K562 (cell line): ENCODE results near the gene ATIC. TPM values are rescaled to one million over a fixed set of nuclear protein-coding genes. Genes with fewer than 3 reads are reported as not detected.

Source experiments
- ATAC-seq: fragments of 200-7000 bp; cut with Tn5 transposase; 3 replicates; pipeline ENCODE4 v1.9.1; 2020; ENCODE audit warnings: moderate library complexity
- BruUV-seq: library from RNA; stranded (reverse); fragments of 400-500 nt; replicated peaks from 2 replicates; lab custom pipeline; 2021; lab: Mats Ljungman, UMichigan
- CTCF ChIA-PET: fragments of 300-600 bp; formaldehyde crosslinking; extraction: SDS; loops from one replicate; lab custom pipeline; 2021; ENCODE audit warnings: low intra/inter-chr PET ratio; lab: Yijun Ruan, JAX
- POLR2A ChIA-PET: fragments of 300-600, 350-650 bp; sonication (Branson Sonifier 250); formaldehyde crosslinking; extraction: SDS; loops from one replicate; lab custom pipeline; 2021; ENCODE audit warnings: antibody characterized with exemption, inconsistent platforms; lab: Yijun Ruan, JAX
- DNase-seq, 4 experiments: peaks; one replicate each; pipeline versions ENCODE4 v3.0.0 to v3.0.0-alpha.2; 2011 to 2018; ENCODE audit warnings: low spot score in 3 of 4, mixed read lengths in 3 of 4; ENCODE audit errors: extremely low read depth in 1 of 4
- FAIRE-seq: peaks from 2 replicates; lab custom pipeline; 2011; peaks lifted over from hg19 to GRCh38; lab: Jason Lieb, UNC
- H2AFZ ChIP-seq: 2 replicates; pipeline ENCODE4 v1.6.0; 2011; ENCODE audit warnings: low read depth, low read length, control low read depth, inconsistent platforms
- H3K27ac ChIP-seq: fragments of 200-600 bp; 3 replicates; pipeline ENCODE4 v1.8.0; 2011; ENCODE audit warnings: low read depth, mild to moderate bottlenecking, control low read depth, inconsistent platforms, low read length, moderate library complexity, mixed read lengths; ENCODE audit errors: extremely low read depth
- H3K27me3 ChIP-seq, 2 experiments: fragments of 300-600 bp in 1 of 2; 2 replicates in 1 of 2; 3 replicates in 1 of 2; pipeline versions ENCODE4 v1.6.0 to v1.8.0; 2011; ENCODE audit warnings: inconsistent platforms in 2 of 2, low read length in 2 of 2, mild to moderate bottlenecking in 1 of 2, mixed read lengths in 1 of 2, moderate library complexity in 1 of 2; ENCODE audit not compliant: control insufficient read depth in 2 of 2, insufficient read depth in 2 of 2
- H3K36me3 ChIP-seq: fragments of 300-600 bp; 3 replicates; pipeline ENCODE4 v1.8.0; 2011; ENCODE audit warnings: mild to moderate bottlenecking, low read length, inconsistent platforms; ENCODE audit not compliant: control insufficient read depth, insufficient read depth
- H3K4me1 ChIP-seq, 2 experiments: fragments of 200-600 bp in 1 of 2; replicated peaks in 1 of 2; 2 replicates in 1 of 2; 3 replicates in 1 of 2; pipeline versions ENCODE4 v1.5.1 to v1.8.0; 2011; ENCODE audit warnings: inconsistent platforms in 2 of 2, low read length in 2 of 2, mild to moderate bottlenecking in 1 of 2, mixed read lengths in 1 of 2, moderate library complexity in 1 of 2; ENCODE audit not compliant: control insufficient read depth in 2 of 2, insufficient read depth in 2 of 2
- H3K4me2 ChIP-seq: 2 replicates; pipeline ENCODE4 v1.6.1; 2011; ENCODE audit warnings: low read length, control low read depth, inconsistent platforms, mixed read lengths; ENCODE audit not compliant: insufficient read depth
- H3K4me3 ChIP-seq: fragments of 200-600 bp; sonication (generic), shearing (Covaris generic); 2 replicates; pipeline ENCODE4 v1.5.1; 2016; ENCODE audit warnings: control low read depth, inconsistent platforms
- H3K79me2 ChIP-seq: fragments of 200-600 bp; 3 replicates; pipeline ENCODE4 v1.8.0; 2011; ENCODE audit warnings: low read length, inconsistent platforms; ENCODE audit not compliant: control insufficient read depth, insufficient read depth
- H3K9ac ChIP-seq, 2 experiments: 2 replicates each; pipeline versions ENCODE4 v1.6.0 to v1.6.1; 2011; ENCODE audit warnings: low read depth in 2 of 2, low read length in 2 of 2, control low read depth in 1 of 2, inconsistent platforms in 1 of 2, mild to moderate bottlenecking in 1 of 2, mixed read lengths in 1 of 2; ENCODE audit not compliant: insufficient read depth in 1 of 2
- H3K9me1 ChIP-seq: one replicate; pipeline ENCODE4 v1.6.0; 2011; ENCODE audit warnings: inconsistent platforms, mild to moderate bottlenecking, low read length, moderate library complexity; ENCODE audit not compliant: control insufficient read depth, insufficient read depth
- H3K9me3 ChIP-seq: replicated peaks from 2 replicates; pipeline ENCODE4 v1.5.1; 2011; ENCODE audit warnings: low read depth, low read length, inconsistent platforms; ENCODE audit not compliant: control insufficient read depth, insufficient read depth
- H4K20me1 ChIP-seq: replicated peaks from 2 replicates; pipeline ENCODE4 v1.6.1; 2011; ENCODE audit warnings: low read length, inconsistent platforms, mixed read lengths; ENCODE audit not compliant: control insufficient read depth, insufficient read depth
- BRCA1 ChIP-seq, 2 experiments: fragments of 450-650 bp in 1 of 2; sonication (generic) in 1 of 2; formaldehyde crosslinking in 1 of 2; IDR thresholded peaks; 2 replicates each; pipeline versions ENCODE4 v1.5.0 to v1.6.1; 2017 to 2020; ENCODE audit warnings: mild to moderate bottlenecking in 1 of 2, missing genetic modification reagents in 1 of 2
- BRF1 ChIP-seq: IDR thresholded peaks from 3 replicates; pipeline ENCODE4 v1.6.1; 2011; ENCODE audit warnings: borderline replicate concordance, mild to moderate bottlenecking; ENCODE audit not compliant: insufficient read length; ENCODE audit errors: extremely low read depth
- CCNT2 ChIP-seq: IDR thresholded peaks from 2 replicates; pipeline ENCODE4 v1.6.1; 2011; ENCODE audit warnings: borderline replicate concordance, low read depth, mild to moderate bottlenecking, moderate library complexity, mixed read lengths, low read length; ENCODE audit not compliant: insufficient read length; ENCODE audit errors: extremely low read depth
- CXXC5 ChIP-seq: fragments of 250-450 bp; sonication (Bioruptor Pico); IDR thresholded peaks from 2 replicates; pipeline ENCODE4 v1.8.0; 2022; ENCODE audit warnings: inconsistent platforms, mild to moderate bottlenecking, moderate library complexity
- KAT2B ChIP-seq: IDR thresholded peaks from one replicate; pipeline ENCODE4 v1.6.1; 2012; ENCODE audit warnings: low read depth, mild to moderate bottlenecking, control low read depth, inconsistent platforms, low read length, moderate library complexity
- KDM1A ChIP-seq, 2 experiments: fragments of 450-650 bp; IDR thresholded peaks; 2 replicates each; pipeline ENCODE4 v1.6.1; 2016; ENCODE audit warnings: mild to moderate bottlenecking in 2 of 2
- NCOA6 ChIP-seq: fragments of 450-650 bp; IDR thresholded peaks from 2 replicates; pipeline ENCODE4 v1.6.1; 2017; ENCODE audit warnings: mild to moderate bottlenecking
- RBM39 ChIP-seq: fragments of 200-400 bp; formaldehyde crosslinking; optimal IDR thresholded peaks from 2 replicates; pipeline ENCODE3; 2018; ENCODE audit warnings: low read depth, low read length
- TFE3 ChIP-seq: fragments of 450-650 bp; formaldehyde crosslinking; IDR thresholded peaks from 2 replicates; pipeline ENCODE4 v1.4.0; 2020; ENCODE audit warnings: mild to moderate bottlenecking, mixed read lengths
- ZNF121 ChIP-seq: sonication (generic); formaldehyde crosslinking; conservative IDR thresholded peaks from 2 replicates; pipeline ENCODE4 v1.8.0; 2022; ENCODE audit warnings: missing genetic modification reagents
- ZNF644 ChIP-seq: fragments of 200-800 bp; sonication (Bioruptor generic); IDR thresholded peaks from 2 replicates; pipeline ENCODE4 v1.6.1; 2016; ENCODE audit warnings: low read depth, missing genetic modification characterization, missing compliant biosample characterization
- ZNF785 ChIP-seq: fragments of 250-450 bp; sonication (Bioruptor Pico); IDR thresholded peaks from 2 replicates; pipeline ENCODE4 v1.4.0; 2020; ENCODE audit warnings: mild to moderate bottlenecking
- WGBS: fragments of 100-300 bp; shearing (Covaris generic); methylation state at CpG from one replicate; pipeline ENCODE4 v1.1.6; 2016; ENCODE audit warnings: low coverage, mixed read lengths; ENCODE audit not compliant: insufficient coverage; ENCODE audit errors: missing lambda C conversion rate; 5-methylcytosine and 5-hydroxymethylcytosine counted together
- in situ Hi-C: fragments of 300-500 bp; cut with MboI; formaldehyde crosslinking; loops from 4 replicates; pipeline ENCODE4 v1.15.0; 2018; ENCODE audit warnings: inconsistent platforms, mixed read lengths
- intact Hi-C: fragments of 100-400 bp; cut with micrococcal nuclease; formaldehyde crosslinking; loops from 2 replicates; pipeline ENCODE4 v1.14.2; 2022
- polyA plus RNA-seq, 8 experiments: library from polyadenylated mRNA; depleted of rRNA in 4 of 8; stranded (reverse) in 5 of 8; unstranded in 3 of 8; fragments of >200 nt; fragmentation: Nextera tagmentation in 2 of 8; fragmentation: Illumina TruSeq in 1 of 8; extraction: Ambion mirVana in 2 of 8; extraction: Trizol in 1 of 8; gene quantifications; 2 replicates each; pipeline versions ENCODE4 v1.2.1 to v1.2.3, GENCODE V29; 2011 to 2014; ENCODE audit warnings: inconsistent platforms in 1 of 8, missing spikeins in 1 of 8
- total RNA-seq, 7 experiments: library from RNA; depleted of rRNA in 6 of 7; stranded (reverse); fragments of >200 nt in 6 of 7; fragmentation: Illumina TruSeq in 2 of 7; extraction: Trizol in 2 of 7; gene quantifications; 2 replicates each; pipeline versions ENCODE4 v1.2.1 to v1.2.3, GENCODE V29; 2011 to 2021; ENCODE audit warnings: low replicate concordance in 1 of 7

Gene ATIC
- total and polyA plus RNA-seq, 9 of the 15 experiments (the other 6 are each of a cell fraction or from before 2014, with no cell fraction given): 45.6 to 480 (median 212) TPM

GRCh38 chr2:215264374-215264773 is 47.5 kb upstream of the ATIC start:
- POLR2A ChIA-PET: interaction anchor here (0.7 kb wide), 1 partner anchor 160 kb away, joined by 3 read pairs; no protein-coding TSS in a partner anchor
- H3K9ac ChIP-seq: no peak overlapping the region
- in situ Hi-C loops (no loop called here), intact Hi-C loops (loop anchor here (10.0 kb wide), 1 partner anchor 260 kb away; no protein-coding TSS in a partner anchor)
- ATAC-seq: no peak
- no peaks in the 10 kb centered on the region for H4K20me1 ChIP-seq
- H3K4me1 ChIP-seq: no peaks in the 10 kb centered on the region; a peak in 2 of 5 replicates
- no peaks in the 10 kb centered on the region for H3K9me1 ChIP-seq
- H3K27ac ChIP-seq: no peak overlapping the region
- 71% methylated on average over 4 of the region's 4 CpGs for WGBS
- no TSS peak for BruUV-seq
- no peak for DNase-seq
- no peaks in the 10 kb centered on the region for H3K79me2 ChIP-seq
- TF ChIP-seq BRF1: no peak
- no peak for TF ChIP-seq KAT2B
- TF ChIP-seq RBM39: no peak
- no peak for TF ChIP-seq ZNF785
- TF ChIP-seq NCOA6: no peak
- TF ChIP-seq KDM1A (IDR thresholded peaks at IDR 0.05): no peak
- no peak for TF ChIP-seq CXXC5 (CRISPR knock-in tag)
- TF ChIP-seq ZNF644 (tag): no peak
- no peak for TF ChIP-seq TFE3 (CRISPR knock-in tag)
- TF ChIP-seq BRCA1 (IDR thresholded peaks at IDR 0.05): no peak
- no peak for TF ChIP-seq BRCA1 (CRISPR knock-in tag; IDR thresholded peaks at IDR 0.05)
- TF ChIP-seq CCNT2: no peak
- TF ChIP-seq ZNF121 (CRISPR knock-in tag): no peak
- TF ChIP-seq, all 486 proteins: peak for 0
- Histone ChIP-seq H3K27me3 (no peaks in the 10 kb centered on the region), H3K4me2 (no peak overlapping the region), H2AFZ (0 out of 2 replicates have a peak overlapping the region, but pooled peaks have one; percentile 39), H3K9me3 (no peaks in the 10 kb centered on the region), H3K36me3 (no peaks in the 10 kb centered on the region), H3K4me3 (no peak overlapping the region)
- CTCF ChIA-PET: no interaction called here
- no peak for FAIRE-seq
